GM21576 (cell line): ENCODE data around the gene VENTX.

Experiments used
- ATAC-seq: cut with Tn5 transposase; IDR thresholded peaks from one replicate; pipeline ENCODE4 v1.9.1; 2021; ENCODE audit warnings: mild to moderate bottlenecking, moderate library complexity; ENCODE audit not compliant: unreplicated experiment

Gene VENTX

GRCh38 chr10:133237588-133238465 is at the start of gene VENTX:
Gene VENTX, plus strand, starts transcription at chr10:133237855. Its CDS starts 60 bp downstream, at chr10:133237915.
- ATAC-seq, result no peak

- no peak for ATAC-seq
Observed at GRCh38 chr10:133187906-133188681, 49.6 kb upstream of the VENTX start.

- no peak for ATAC-seq
Observed at GRCh38 chr10:133189256-133189655, 48.4 kb upstream of the VENTX start.

GRCh38 chr10:133189726-133190125 is 47.9 kb upstream of the VENTX start:
- ATAC-seq, result no peak

- ATAC-seq, result no peak
Observed at GRCh38 chr10:133190225-133190624, 47.4 kb upstream of the VENTX start.

GRCh38 chr10:133191651-133192050 is 46.0 kb upstream of the VENTX start:
- no peak for ATAC-seq

GRCh38 chr10:133194151-133194550 is 43.5 kb upstream of the VENTX start:
- ATAC-seq, result no peak

- no peak for ATAC-seq
Observed at GRCh38 chr10:133195096-133195495, 42.6 kb upstream of the VENTX start.

GRCh38 chr10:133195611-133196010 is 42.0 kb upstream of the VENTX start:
- ATAC-seq, result no peak

GRCh38 chr10:133196221-133196915 is 41.3 kb upstream of the VENTX start:
- no peak for ATAC-seq

GRCh38 chr10:133196936-133197758 is 40.5 kb upstream of the VENTX start:
- ATAC-seq, result no peak

GRCh38 chr10:133197786-133198185 is 39.9 kb upstream of the VENTX start:
- ATAC-seq, result no peak

GRCh38 chr10:133198206-133198605 is 39.4 kb upstream of the VENTX start:
- ATAC-seq, result no peak

GRCh38 chr10:133198621-133199487 is 38.8 kb upstream of the VENTX start:
- no peak for ATAC-seq

- ATAC-seq, result no peak
Observed at GRCh38 chr10:133199488-133199885, 38.2 kb upstream of the VENTX start.

GRCh38 chr10:133199992-133200611 is 37.6 kb upstream of the VENTX start:
- no peak for ATAC-seq

GRCh38 chr10:133200621-133201031 is 37.0 kb upstream of the VENTX start:
- no peak for ATAC-seq

GRCh38 chr10:133201151-133201947 is 36.3 kb upstream of the VENTX start:
- ATAC-seq, result no peak
